Thoracic aorta (tissue), 2 donors: ENCODE measurements around the gene OR6M1. TPM values are rescaled to one million over a fixed set of nuclear protein-coding genes. Genes with fewer than 3 reads are reported as not detected.

ENCODE experiments used
- ATAC-seq: fragments of 150-250 bp; one replicate; pipeline ENCODE4 v1.8.0; 2017; ENCODE audit warnings: low read depth; ENCODE audit not compliant: insufficient number of reproducible peaks, low FRiP score
- DNase-seq: peaks from one replicate; pipeline ENCODE4 v3.0.0-alpha.2; 2020; ENCODE audit warnings: low spot score
- H3K27ac ChIP-seq, 2 donors: fragments of 200-600 bp; sonication (generic); 1 replicate in 1 of 2; 2 replicates in 1 of 2; pipeline ENCODE4 v1.5.1; 2016; ENCODE audit warnings: mild to moderate bottlenecking in 2 of 2, moderate library complexity in 2 of 2
- H3K27me3 ChIP-seq: fragments of 200-600 bp; sonication (generic); replicated peaks from 2 replicates; pipeline ENCODE4 v1.6.0; 2016; ENCODE audit warnings: mild to moderate bottlenecking; ENCODE audit not compliant: insufficient read depth
- H3K36me3 ChIP-seq: fragments of 200-600 bp; sonication (generic); one replicate; pipeline ENCODE4 v1.5.1; 2016
- H3K4me1 ChIP-seq, 2 donors: fragments of 200-600 bp; sonication (generic); 1 replicate in 1 of 2; 2 replicates in 1 of 2; pipeline versions ENCODE4 v1.5.1 to v1.6.0; 2016; ENCODE audit warnings: low read depth in 2 of 2, mild to moderate bottlenecking in 1 of 2; ENCODE audit not compliant: control insufficient read depth in 1 of 2
- H3K4me3 ChIP-seq: fragments of 200-600 bp; sonication (generic); 2 replicates; pipeline ENCODE4 v1.5.1; 2016; ENCODE audit warnings: mild to moderate bottlenecking
- H3K9me3 ChIP-seq: fragments of 200-600 bp; sonication (generic); 2 replicates; pipeline ENCODE4 v1.5.1; 2016
- CTCF ChIP-seq: fragments of 200-600 bp; sonication (generic); IDR thresholded peaks from one replicate; pipeline ENCODE4 v1.5.1; 2019; ENCODE audit warnings: antibody characterized with exemption
- total RNA-seq, 2 donors: library from RNA; depleted of rRNA; stranded (reverse); fragments of >200 nt; gene quantifications; one replicate each; pipeline versions ENCODE4 v1.1.0 to v1.2.3, GENCODE V29; 2016

The OR6M1 gene
- total RNA-seq, 2 donors from 2014 or later: not detected

GRCh38 chr11:123839131-123839530 is 33.0 kb upstream of the OR6M1 start:
- ATAC-seq (no peak), DNase-seq (no peak)
- Histone ChIP-seq H3K27ac (no peak overlapping the region), H3K36me3 (no peaks in the 10 kb centered on the region), H3K4me1 (no peaks in the 10 kb centered on the region), H3K9me3 (no peaks in the 10 kb centered on the region), H3K27me3 (no peaks in the 10 kb centered on the region), H3K4me3 (no peak overlapping the region)
- no peak for TF ChIP-seq CTCF

- Histone ChIP-seq H3K36me3 (no peaks in the 10 kb centered on the region), H3K4me3 (no peak overlapping the region), H3K27me3 (no peaks in the 10 kb centered on the region), H3K4me1 (no peaks in the 10 kb centered on the region), H3K9me3 (no peaks in the 10 kb centered on the region), H3K27ac (no peak overlapping the region)
- ATAC-seq: no peak
- no peak for TF ChIP-seq CTCF
- DNase-seq: no peak
Measured at GRCh38 chr11:123838659-123839058, 32.5 kb upstream of the OR6M1 start.

GRCh38 chr11:123838199-123838598 is 32.0 kb upstream of the OR6M1 start:
- Histone ChIP-seq H3K27me3 (no peaks in the 10 kb centered on the region), H3K36me3 (no peaks in the 10 kb centered on the region), H3K27ac (no peak overlapping the region), H3K4me3 (no peak overlapping the region), H3K9me3 (no peaks in the 10 kb centered on the region), H3K4me1 (no peaks in the 10 kb centered on the region)
- DNase-seq (no peak), ATAC-seq (no peak)
- TF ChIP-seq CTCF: no peak

- Histone ChIP-seq H3K9me3 (no peaks in the 10 kb centered on the region), H3K27me3 (no peaks in the 10 kb centered on the region), H3K27ac (no peak overlapping the region), H3K36me3 (no peaks in the 10 kb centered on the region), H3K4me1 (no peaks in the 10 kb centered on the region), H3K4me3 (no peak overlapping the region)
- DNase-seq (no peak), ATAC-seq (no peak)
- TF ChIP-seq CTCF: no peak
Measured at GRCh38 chr11:123833095-123833494, 26.9 kb upstream of the OR6M1 start.

- H3K4me1 ChIP-seq: no peaks in the 10 kb centered on the region
- H3K4me3 ChIP-seq: no peak overlapping the region
- H3K27me3 ChIP-seq: no peaks in the 10 kb centered on the region
- no peaks in the 10 kb centered on the region for H3K36me3 ChIP-seq
- H3K9me3 ChIP-seq: no peaks in the 10 kb centered on the region
- DNase-seq (no peak), ATAC-seq (no peak)
- TF ChIP-seq CTCF: no peak
- H3K27ac ChIP-seq: no peak overlapping the region
Measured at GRCh38 chr11:123829745-123830144, 23.6 kb upstream of the OR6M1 start.
